A549 (cell line): ENCODE data around the gene GGACT.

Experiments
- CBX8 ChIP-seq: fragments of 200-600 bp; sonication (generic); IDR thresholded peaks from 2 replicates; pipeline ENCODE4 v1.6.1; 2016
- HOXB5 ChIP-seq: fragments of 250-450 bp; sonication (Bioruptor Pico); IDR thresholded peaks from 2 replicates; pipeline ENCODE4 v1.5.0; 2020; ENCODE audit warnings: mild to moderate bottlenecking, moderate library complexity
- MAZ ChIP-seq: fragments of 150-350 bp; IDR thresholded peaks from 2 replicates; pipeline ENCODE4 v1.6.1; 2014; ENCODE audit warnings: antibody characterized with exemption, low read depth, low read length, borderline replicate concordance
- PHF8 ChIP-seq: fragments of 200-600 bp; sonication (generic); IDR thresholded peaks from 2 replicates; pipeline ENCODE4 v1.6.1; 2016; ENCODE audit warnings: low read depth, mild to moderate bottlenecking, antibody characterized with exemption, moderate library complexity, borderline replicate concordance
- POLR2A ChIP-seq: IDR thresholded peaks from 2 replicates; pipeline ENCODE4 v1.6.1; 2012; ENCODE audit warnings: mild to moderate bottlenecking, low read length
- RCOR1 ChIP-seq: fragments of 150-350 bp; IDR thresholded peaks from 2 replicates; pipeline ENCODE4 v1.6.1; 2014; ENCODE audit warnings: antibody characterized with exemption, low read length, low read depth
- REST ChIP-seq: fragments of 200-600 bp; sonication (generic); IDR thresholded peaks from 2 replicates; pipeline ENCODE4 v1.6.1; 2016; ENCODE audit warnings: antibody characterized with exemption, mild to moderate bottlenecking, moderate library complexity
- ZFP36 ChIP-seq: fragments of 450-650 bp; IDR thresholded peaks from 2 replicates; pipeline ENCODE4 v1.6.1; 2014; ENCODE audit warnings: borderline replicate concordance; ENCODE audit not compliant: partially characterized antibody
- TF ChIP-seq, protein P1 (sequence below): fragments of >200 bp; sonication (Bioruptor Twin); formaldehyde crosslinking; IDR thresholded peaks from 3 replicates; pipeline ENCODE4 v1.5.1; 2016
- TF ChIP-seq, protein P2 (sequence below): IDR thresholded peaks from 2 replicates; pipeline ENCODE4 v1.6.1; 2012
- TF ChIP-seq, protein P3 (sequence below): fragments of 250-450 bp; sonication (Bioruptor Pico); IDR thresholded peaks from 2 replicates; pipeline ENCODE4 v1.5.0; 2021; ENCODE audit warnings: mild to moderate bottlenecking, moderate library complexity, borderline replicate concordance
- TF ChIP-seq, protein P4 (sequence below): fragments of 450-650 bp; IDR thresholded peaks from 2 replicates; pipeline ENCODE4 v1.6.1; 2014; ENCODE audit warnings: antibody characterized with exemption

DNA sequence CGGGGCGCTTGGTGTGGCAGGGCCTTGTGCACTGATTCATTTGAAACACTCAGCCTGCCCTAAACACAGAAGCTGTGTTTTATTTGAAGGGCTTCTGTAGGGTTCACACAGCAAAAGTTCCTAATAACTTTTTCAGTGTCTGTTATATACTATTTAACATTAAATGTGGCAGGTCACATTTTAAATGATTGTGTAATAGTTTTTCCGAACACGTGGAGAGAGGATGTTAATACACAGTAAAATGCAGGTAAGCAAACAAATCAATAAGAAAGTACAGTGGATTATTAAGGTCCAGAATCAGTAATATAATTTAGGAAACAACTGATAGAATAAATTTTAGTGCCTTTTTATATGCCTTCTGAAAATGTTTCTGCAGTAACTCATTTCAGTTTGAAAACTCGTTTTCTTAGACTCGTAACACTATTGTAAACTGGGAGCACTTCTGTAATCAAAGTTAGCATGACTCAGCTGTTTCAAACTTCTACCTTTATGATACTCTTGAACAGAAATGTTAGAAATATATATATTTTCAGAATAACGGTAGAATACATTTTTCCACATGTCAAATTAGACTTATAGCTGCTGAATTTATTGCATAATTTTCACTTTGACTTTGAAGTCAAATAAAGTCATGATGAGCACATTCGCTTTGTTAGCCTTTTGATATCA, 70.1 kb downstream of the GGACT start:
- TF ChIP-seq, protein P1, sequence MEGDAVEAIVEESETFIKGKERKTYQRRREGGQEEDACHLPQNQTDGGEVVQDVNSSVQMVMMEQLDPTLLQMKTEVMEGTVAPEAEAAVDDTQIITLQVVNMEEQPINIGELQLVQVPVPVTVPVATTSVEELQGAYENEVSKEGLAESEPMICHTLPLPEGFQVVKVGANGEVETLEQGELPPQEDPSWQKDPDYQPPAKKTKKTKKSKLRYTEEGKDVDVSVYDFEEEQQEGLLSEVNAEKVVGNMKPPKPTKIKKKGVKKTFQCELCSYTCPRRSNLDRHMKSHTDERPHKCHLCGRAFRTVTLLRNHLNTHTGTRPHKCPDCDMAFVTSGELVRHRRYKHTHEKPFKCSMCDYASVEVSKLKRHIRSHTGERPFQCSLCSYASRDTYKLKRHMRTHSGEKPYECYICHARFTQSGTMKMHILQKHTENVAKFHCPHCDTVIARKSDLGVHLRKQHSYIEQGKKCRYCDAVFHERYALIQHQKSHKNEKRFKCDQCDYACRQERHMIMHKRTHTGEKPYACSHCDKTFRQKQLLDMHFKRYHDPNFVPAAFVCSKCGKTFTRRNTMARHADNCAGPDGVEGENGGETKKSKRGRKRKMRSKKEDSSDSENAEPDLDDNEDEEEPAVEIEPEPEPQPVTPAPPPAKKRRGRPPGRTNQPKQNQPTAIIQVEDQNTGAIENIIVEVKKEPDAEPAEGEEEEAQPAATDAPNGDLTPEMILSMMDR, result no peak
- no peak for TF ChIP-seq HOXB5 (CRISPR knock-in tag)
- no peak for TF ChIP-seq ZFP36
- TF ChIP-seq, protein P2, sequence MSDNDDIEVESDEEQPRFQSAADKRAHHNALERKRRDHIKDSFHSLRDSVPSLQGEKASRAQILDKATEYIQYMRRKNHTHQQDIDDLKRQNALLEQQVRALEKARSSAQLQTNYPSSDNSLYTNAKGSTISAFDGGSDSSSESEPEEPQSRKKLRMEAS, result no peak
- TF ChIP-seq CBX8, result no peak
- no peak for TF ChIP-seq RCOR1
- no peak for TF ChIP-seq REST
- TF ChIP-seq MAZ, result no peak
- no peak for TF ChIP-seq POLR2A
- TF ChIP-seq, protein P3, sequence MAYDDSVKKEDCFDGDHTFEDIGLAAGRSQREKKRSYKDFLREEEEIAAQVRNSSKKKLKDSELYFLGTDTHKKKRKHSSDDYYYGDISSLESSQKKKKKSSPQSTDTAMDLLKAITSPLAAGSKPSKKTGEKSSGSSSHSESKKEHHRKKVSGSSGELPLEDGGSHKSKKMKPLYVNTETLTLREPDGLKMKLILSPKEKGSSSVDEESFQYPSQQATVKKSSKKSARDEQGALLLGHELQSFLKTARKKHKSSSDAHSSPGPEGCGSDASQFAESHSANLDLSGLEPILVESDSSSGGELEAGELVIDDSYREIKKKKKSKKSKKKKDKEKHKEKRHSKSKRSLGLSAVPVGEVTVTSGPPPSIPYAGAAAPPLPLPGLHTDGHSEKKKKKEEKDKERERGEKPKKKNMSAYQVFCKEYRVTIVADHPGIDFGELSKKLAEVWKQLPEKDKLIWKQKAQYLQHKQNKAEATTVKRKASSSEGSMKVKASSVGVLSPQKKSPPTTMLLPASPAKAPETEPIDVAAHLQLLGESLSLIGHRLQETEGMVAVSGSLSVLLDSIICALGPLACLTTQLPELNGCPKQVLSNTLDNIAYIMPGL, result no peak
- TF ChIP-seq, protein P4, sequence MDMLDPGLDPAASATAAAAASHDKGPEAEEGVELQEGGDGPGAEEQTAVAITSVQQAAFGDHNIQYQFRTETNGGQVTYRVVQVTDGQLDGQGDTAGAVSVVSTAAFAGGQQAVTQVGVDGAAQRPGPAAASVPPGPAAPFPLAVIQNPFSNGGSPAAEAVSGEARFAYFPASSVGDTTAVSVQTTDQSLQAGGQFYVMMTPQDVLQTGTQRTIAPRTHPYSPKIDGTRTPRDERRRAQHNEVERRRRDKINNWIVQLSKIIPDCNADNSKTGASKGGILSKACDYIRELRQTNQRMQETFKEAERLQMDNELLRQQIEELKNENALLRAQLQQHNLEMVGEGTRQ, result no peak
- no peak for TF ChIP-seq PHF8
